ENCODE data around the gene INVS. TPM values are rescaled to one million over a fixed set of nuclear protein-coding genes. Genes with fewer than 3 reads are reported as not detected.
"Not testable (repeated sequence)": the region's sequence is repeated elsewhere in the genome, so short reads cannot be mapped to it uniquely, and the experiment has no call there.

Gene INVS
- total RNA-seq, 2 donors from 2014 or later: 12.2 to 15.5 TPM

GRCh38 chr9:100221538-100221937, 122.5 kb downstream of the INVS start:
- H3K27me3 Mint-ChIP-seq (ENCODE audit: low read depth): no peaks in the 10 kb centered on the region
- DNase-seq: no peak
- no peaks in the 10 kb centered on the region for H3K36me3 Mint-ChIP-seq (ENCODE audit: insufficient read depth in 2 of 2)
- ATAC-seq (replicated peaks in 1 of 2): no peak
- H3K27ac Mint-ChIP-seq: no peak overlapping the region
- peaks cover 12% of the 10 kb centered on the region for H3K4me1 Mint-ChIP-seq (ENCODE audit: low read depth)
- H3K9me3 Mint-ChIP-seq: no peaks in the 10 kb centered on the region
- H3K4me3 Mint-ChIP-seq: no peak overlapping the region

DNA sequence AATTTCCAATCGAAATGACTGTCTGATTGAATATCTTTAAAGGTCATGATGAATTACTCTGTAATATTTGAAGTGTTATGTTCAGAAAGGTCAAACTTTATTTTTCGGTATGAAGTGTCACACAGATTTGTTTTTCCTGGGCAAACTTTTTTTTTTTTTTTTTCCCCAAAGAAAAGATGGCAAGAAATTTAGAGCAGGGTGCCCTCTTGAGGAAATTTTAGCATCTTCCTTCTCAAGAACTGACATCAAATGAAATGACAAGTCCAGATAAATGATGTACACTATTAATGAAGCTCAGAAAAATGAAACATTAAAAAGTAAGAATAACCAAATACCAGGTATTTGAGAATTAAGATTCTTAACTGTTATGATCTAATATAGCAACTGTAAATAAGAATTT, 123.6 kb downstream of the INVS start:
- no peak overlapping the region for H3K27ac Mint-ChIP-seq
- DNase-seq: no peak
- peaks cover 12% of the 10 kb centered on the region for H3K4me1 Mint-ChIP-seq (ENCODE audit: low read depth)
- no peaks in the 10 kb centered on the region for H3K27me3 Mint-ChIP-seq (ENCODE audit: low read depth)
- H3K4me3 Mint-ChIP-seq: no peak overlapping the region
- no peak for ATAC-seq (replicated peaks in 1 of 2)
- H3K36me3 Mint-ChIP-seq (ENCODE audit: insufficient read depth in 2 of 2): peaks cover 0 to 4% of the 10 kb centered on the region in 2 donors
- H3K9me3 Mint-ChIP-seq: no peaks in the 10 kb centered on the region

DNA sequence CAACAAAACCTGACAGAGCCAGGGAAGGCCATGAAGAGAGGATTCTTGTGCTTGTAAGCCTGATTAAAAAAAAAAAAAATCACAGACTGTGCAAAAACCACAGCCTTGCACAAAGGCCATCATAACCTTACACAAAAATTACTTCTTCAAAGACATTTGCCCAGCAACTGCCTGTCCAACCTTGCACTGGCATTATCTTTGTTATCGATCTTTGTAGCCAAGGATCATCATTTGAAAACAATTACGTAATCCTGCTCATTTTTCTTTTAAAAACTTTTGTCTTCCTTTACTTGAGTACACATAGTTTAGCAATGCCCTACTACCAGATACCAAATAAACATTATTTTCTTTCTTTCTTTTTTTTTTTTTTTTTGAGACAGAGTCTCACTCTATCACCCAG, 128.6 kb downstream of the INVS start:
- no peaks in the 10 kb centered on the region for H3K4me1 Mint-ChIP-seq (ENCODE audit: low read depth)
- no peaks in the 10 kb centered on the region for H3K27me3 Mint-ChIP-seq (ENCODE audit: low read depth)
- ATAC-seq (replicated peaks in 1 of 2): no peak
- no peak overlapping the region for H3K4me3 Mint-ChIP-seq
- H3K27ac Mint-ChIP-seq: no peak overlapping the region
- DNase-seq: no peak
- peaks cover 0 to 3% of the 10 kb centered on the region in 2 donors for H3K9me3 Mint-ChIP-seq
- peaks cover 6 to 11% of the 10 kb centered on the region in 2 donors for H3K36me3 Mint-ChIP-seq (ENCODE audit: insufficient read depth in 2 of 2)

- H3K36me3 Mint-ChIP-seq (ENCODE audit: insufficient read depth in 2 of 2): peaks cover 9 to 17% of the 10 kb centered on the region in 2 donors
- no peaks in the 10 kb centered on the region for H3K27me3 Mint-ChIP-seq (ENCODE audit: low read depth)
- no peak overlapping the region for H3K4me3 Mint-ChIP-seq
Measured at GRCh38 chr9:100228352-100228869, 129.4 kb downstream of the INVS start.

GRCh38 chr9:100229136-100229535, 130.1 kb downstream of the INVS start:
- H3K36me3 Mint-ChIP-seq (ENCODE audit: insufficient read depth in 2 of 2): peaks cover 9 to 19% of the 10 kb centered on the region in 2 donors

More at GRCh38 chr9:100228352-100228869, 129.4 kb downstream of the INVS start:
- ATAC-seq (replicated peaks in 1 of 2) (no peak), DNase-seq (no peak)
- H3K9me3 Mint-ChIP-seq: peaks cover 0 to 7% of the 10 kb centered on the region in 2 donors
- no peaks in the 10 kb centered on the region for H3K4me1 Mint-ChIP-seq (ENCODE audit: low read depth)
- no peak overlapping the region for H3K27ac Mint-ChIP-seq

DNA sequence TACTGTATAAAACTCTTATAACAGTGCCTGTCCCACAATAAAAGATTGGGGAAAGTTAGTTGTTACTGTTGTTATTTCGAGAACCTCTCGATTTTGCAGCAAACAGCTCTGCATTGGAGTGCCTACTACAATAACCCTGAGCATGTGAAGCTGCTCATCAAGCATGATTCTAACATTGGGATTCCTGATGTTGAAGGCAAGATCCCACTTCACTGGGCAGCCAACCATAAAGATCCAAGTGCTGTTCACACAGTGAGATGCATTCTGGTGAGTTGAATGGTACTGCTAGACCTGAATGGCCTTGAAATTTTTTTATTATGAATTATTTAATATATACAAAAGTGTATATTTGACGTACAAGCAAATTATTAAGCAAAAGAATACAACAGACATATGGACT, 130.5 kb downstream of the INVS start:
- peaks cover 6 to 9% of the 10 kb centered on the region in 2 donors for H3K9me3 Mint-ChIP-seq
- no peak overlapping the region for H3K4me3 Mint-ChIP-seq
- DNase-seq: no peak
- ATAC-seq (replicated peaks in 1 of 2): no peak
- no peaks in the 10 kb centered on the region for H3K4me1 Mint-ChIP-seq (ENCODE audit: low read depth)
- peaks cover 9 to 23% of the 10 kb centered on the region in 2 donors for H3K36me3 Mint-ChIP-seq (ENCODE audit: insufficient read depth in 2 of 2)
- H3K27me3 Mint-ChIP-seq (ENCODE audit: low read depth): no peaks in the 10 kb centered on the region
- no peak overlapping the region for H3K27ac Mint-ChIP-seq

More at GRCh38 chr9:100229136-100229535, 130.1 kb downstream of the INVS start:
- Mint-ChIP-seq H3K27me3 (ENCODE audit: low read depth) (no peaks in the 10 kb centered on the region), H3K27ac (no peak overlapping the region), H3K9me3 (peaks cover 2 to 7% of the 10 kb centered on the region in 2 donors), H3K4me1 (ENCODE audit: low read depth) (no peaks in the 10 kb centered on the region), H3K4me3 (no peak overlapping the region)
- ATAC-seq (replicated peaks in 1 of 2): no peak
- no peak for DNase-seq

GRCh38 chr9:100236986-100237385, 137.9 kb downstream of the INVS start:
- H3K27ac Mint-ChIP-seq; H3K4me1 Mint-ChIP-seq (ENCODE audit: low read depth); H3K27me3 Mint-ChIP-seq (ENCODE audit: low read depth); H3K4me3 Mint-ChIP-seq; ATAC-seq (replicated peaks in 1 of 2); H3K9me3 Mint-ChIP-seq; DNase-seq: not testable (repeated sequence)
- peaks cover 18 to 31% of the 10 kb centered on the region in 2 donors for H3K36me3 Mint-ChIP-seq (ENCODE audit: insufficient read depth in 2 of 2)

DNA sequence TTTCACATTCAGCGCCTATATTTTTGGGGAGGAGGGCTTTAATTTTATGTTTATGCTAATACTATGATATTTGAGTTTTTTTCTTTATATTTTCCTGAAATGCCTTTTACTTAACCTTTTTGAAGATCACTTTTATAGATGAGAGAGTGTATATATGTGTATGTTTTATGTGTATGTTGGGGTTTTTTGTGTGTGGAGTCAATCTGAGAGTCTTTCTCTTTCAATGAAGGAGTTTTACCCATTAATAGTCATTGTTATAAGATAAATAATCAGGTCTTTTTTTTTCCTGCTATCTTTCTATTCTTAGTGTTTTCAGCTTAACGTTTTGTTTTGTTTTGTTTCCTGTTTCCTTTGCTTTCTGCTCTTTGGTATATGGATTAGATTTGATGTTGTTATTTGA, 141.5 kb downstream of the INVS start:
- H3K4me3 Mint-ChIP-seq: no peak overlapping the region
- H3K4me1 Mint-ChIP-seq (ENCODE audit: low read depth): no peaks in the 10 kb centered on the region
- no peak for DNase-seq
- no peak overlapping the region for H3K27ac Mint-ChIP-seq
- H3K9me3 Mint-ChIP-seq: no peaks in the 10 kb centered on the region
- H3K27me3 Mint-ChIP-seq (ENCODE audit: low read depth): no peaks in the 10 kb centered on the region
- peaks cover 8 to 12% of the 10 kb centered on the region in 2 donors for H3K36me3 Mint-ChIP-seq (ENCODE audit: insufficient read depth in 2 of 2)
- no peak for ATAC-seq (replicated peaks in 1 of 2)

- peaks cover 0 to 4% of the 10 kb centered on the region in 2 donors for H3K36me3 Mint-ChIP-seq (ENCODE audit: insufficient read depth in 2 of 2)
- ATAC-seq (replicated peaks in 1 of 2) (no peak), DNase-seq (no peak)
- no peaks in the 10 kb centered on the region for H3K27me3 Mint-ChIP-seq (ENCODE audit: low read depth)
- no peaks in the 10 kb centered on the region for H3K9me3 Mint-ChIP-seq
- H3K4me1 Mint-ChIP-seq (ENCODE audit: low read depth): no peaks in the 10 kb centered on the region
- no peak overlapping the region for H3K4me3 Mint-ChIP-seq
- H3K27ac Mint-ChIP-seq: no peak overlapping the region
Measured at GRCh38 chr9:100267211-100267610, 168.2 kb downstream of the INVS start.

- H3K9me3 Mint-ChIP-seq: no peaks in the 10 kb centered on the region
- DNase-seq: no peak
- peaks cover 0 to 4% of the 10 kb centered on the region in 2 donors for H3K36me3 Mint-ChIP-seq (ENCODE audit: insufficient read depth in 2 of 2)
- no peak overlapping the region for H3K4me3 Mint-ChIP-seq
- H3K27ac Mint-ChIP-seq: no peak overlapping the region
- H3K4me1 Mint-ChIP-seq (ENCODE audit: low read depth): no peaks in the 10 kb centered on the region
- ATAC-seq (replicated peaks in 1 of 2): no peak
- H3K27me3 Mint-ChIP-seq (ENCODE audit: low read depth): no peaks in the 10 kb centered on the region
Measured at GRCh38 chr9:100268271-100268670, 169.2 kb downstream of the INVS start.

GRCh38 chr9:100269656-100270055, 170.6 kb downstream of the INVS start:
- no peak for DNase-seq
- H3K4me3 Mint-ChIP-seq: no peak overlapping the region
- H3K4me1 Mint-ChIP-seq (ENCODE audit: low read depth): no peaks in the 10 kb centered on the region
- no peak overlapping the region for H3K27ac Mint-ChIP-seq
- ATAC-seq (replicated peaks in 1 of 2): no peak
- no peaks in the 10 kb centered on the region for H3K27me3 Mint-ChIP-seq (ENCODE audit: low read depth)
- H3K36me3 Mint-ChIP-seq (ENCODE audit: insufficient read depth in 2 of 2): peaks cover 0 to 5% of the 10 kb centered on the region in 2 donors
- no peaks in the 10 kb centered on the region for H3K9me3 Mint-ChIP-seq

GRCh38 chr9:100277166-100277979, 178.3 kb downstream of the INVS start:
- Mint-ChIP-seq H3K4me1 (ENCODE audit: low read depth) (no peaks in the 10 kb centered on the region), H3K9me3 (no peaks in the 10 kb centered on the region), H3K27me3 (ENCODE audit: low read depth) (no peaks in the 10 kb centered on the region), H3K36me3 (ENCODE audit: insufficient read depth in 2 of 2) (peaks cover 2 to 5% of the 10 kb centered on the region in 2 donors), H3K27ac (no peak overlapping the region), H3K4me3 (no peak overlapping the region)
- ATAC-seq (replicated peaks in 1 of 2) (no peak), DNase-seq (no peak)

GRCh38 chr9:100281066-100281465, 182.0 kb downstream of the INVS start:
- H3K4me1 Mint-ChIP-seq (ENCODE audit: low read depth): no peaks in the 10 kb centered on the region
- H3K27ac Mint-ChIP-seq: no peak overlapping the region
- no peaks in the 10 kb centered on the region for H3K27me3 Mint-ChIP-seq (ENCODE audit: low read depth)
- no peak overlapping the region for H3K4me3 Mint-ChIP-seq
- DNase-seq: no peak
- no peak for ATAC-seq (replicated peaks in 1 of 2)
- peaks cover 5% of the 10 kb centered on the region in 2 donors for H3K9me3 Mint-ChIP-seq
- H3K36me3 Mint-ChIP-seq (ENCODE audit: insufficient read depth in 2 of 2): peaks cover 16 to 20% of the 10 kb centered on the region in 2 donors

All from activated T-cell treated with anti-CD3 and anti-CD28 coated beads, Interleukin-2, amount 50 U/mL, for 72 hours (primary cell).